ENCODE data around the gene PGRMC1. TPM values are rescaled to one million over a fixed set of nuclear protein-coding genes. Genes with fewer than 3 reads are reported as not detected.

Gene PGRMC1
- total RNA-seq, 4 donors from 2014 or later: 114 to 152 (median 139) TPM

- no peak overlapping the region for H3K4me3 ChIP-seq
- ATAC-seq: no peak
- H3K4me1 ChIP-seq: no peaks in the 10 kb centered on the region
- H3K27ac ChIP-seq: no peak overlapping the region
- H3K36me3 ChIP-seq: no peaks in the 10 kb centered on the region
- TF ChIP-seq EP300 (IDR thresholded peaks at IDR 0.05): no peak
- TF ChIP-seq POLR2A (IDR thresholded peaks at IDR 0.05): no peak
- no peak for TF ChIP-seq CTCF (IDR thresholded peaks at IDR 0.05)
- TF ChIP-seq POLR2AphosphoS5 (IDR thresholded peaks at IDR 0.05): no peak
- H3K27me3 ChIP-seq: no peaks in the 10 kb centered on the region
- no peaks in the 10 kb centered on the region for H3K9me3 ChIP-seq
These were observed 12.3 kb upstream of the PGRMC1 start for GRCh38 chrX:119223783-119224182.

- TF ChIP-seq EP300 (IDR thresholded peaks at IDR 0.05) (no peak), POLR2A (IDR thresholded peaks at IDR 0.05) (no peak), POLR2AphosphoS5 (IDR thresholded peaks at IDR 0.05) (no peak), CTCF (IDR thresholded peaks at IDR 0.05) (no peak)
- Histone ChIP-seq H3K4me3 (no peak overlapping the region), H3K9me3 (no peaks in the 10 kb centered on the region), H3K27ac (no peak overlapping the region), H3K4me1 (no peaks in the 10 kb centered on the region), H3K27me3 (no peaks in the 10 kb centered on the region), H3K36me3 (no peaks in the 10 kb centered on the region)
- ATAC-seq: no peak
- WGBS, 2 donors (ENCODE audit: low coverage in 1 of 2): 0 to 29% methylated on average over 2 of the region's 3 CpGs
These were observed 9.6 kb upstream of the PGRMC1 start for GRCh38 chrX:119226446-119226845.

GRCh38 chrX:119228512-119229252 lies 7.4 kb upstream of the PGRMC1 start:
- Histone ChIP-seq H3K4me1 (no peaks in the 10 kb centered on the region), H3K27ac (no peak overlapping the region), H3K4me3 (no peak overlapping the region), H3K27me3 (no peaks in the 10 kb centered on the region), H3K36me3 (no peaks in the 10 kb centered on the region), H3K9me3 (no peaks in the 10 kb centered on the region)
- TF ChIP-seq POLR2A (IDR thresholded peaks at IDR 0.05) (no peak), POLR2AphosphoS5 (IDR thresholded peaks at IDR 0.05) (no peak), EP300 (IDR thresholded peaks at IDR 0.05) (no peak), CTCF (IDR thresholded peaks at IDR 0.05) (no peak)
- 57 to 71% methylated on average over 5 of the region's 6 CpGs for WGBS, 2 donors (ENCODE audit: low coverage in 1 of 2)
- ATAC-seq: no peak

DNA sequence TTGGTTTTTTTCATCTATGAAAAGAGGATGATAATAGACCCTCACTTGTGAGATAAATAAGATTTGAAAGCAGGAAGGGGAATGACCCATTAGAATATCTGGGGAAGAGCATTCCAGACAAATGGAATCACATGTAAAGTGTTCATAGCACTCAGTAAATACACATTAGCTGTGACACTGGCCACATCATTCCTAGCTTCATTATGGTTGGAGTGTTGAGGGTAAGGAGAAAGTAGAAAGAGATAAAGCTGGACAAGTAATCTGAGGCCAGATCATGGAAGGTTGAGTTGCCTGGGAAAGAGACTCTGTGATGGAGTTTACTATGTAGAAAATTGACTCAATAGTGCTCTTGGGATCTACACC lies 6.9 kb upstream of the PGRMC1 start:
- Histone ChIP-seq H3K4me1 (no peaks in the 10 kb centered on the region), H3K27ac (no peak overlapping the region), H3K4me3 (no peak overlapping the region), H3K9me3 (no peaks in the 10 kb centered on the region), H3K27me3 (no peaks in the 10 kb centered on the region), H3K36me3 (no peaks in the 10 kb centered on the region)
- no peak for TF ChIP-seq EP300 (IDR thresholded peaks at IDR 0.05)
- TF ChIP-seq POLR2A (IDR thresholded peaks at IDR 0.05): no peak
- no peak for TF ChIP-seq POLR2AphosphoS5 (IDR thresholded peaks at IDR 0.05)
- no peak for TF ChIP-seq CTCF (IDR thresholded peaks at IDR 0.05)
- no peak for ATAC-seq

DNA sequence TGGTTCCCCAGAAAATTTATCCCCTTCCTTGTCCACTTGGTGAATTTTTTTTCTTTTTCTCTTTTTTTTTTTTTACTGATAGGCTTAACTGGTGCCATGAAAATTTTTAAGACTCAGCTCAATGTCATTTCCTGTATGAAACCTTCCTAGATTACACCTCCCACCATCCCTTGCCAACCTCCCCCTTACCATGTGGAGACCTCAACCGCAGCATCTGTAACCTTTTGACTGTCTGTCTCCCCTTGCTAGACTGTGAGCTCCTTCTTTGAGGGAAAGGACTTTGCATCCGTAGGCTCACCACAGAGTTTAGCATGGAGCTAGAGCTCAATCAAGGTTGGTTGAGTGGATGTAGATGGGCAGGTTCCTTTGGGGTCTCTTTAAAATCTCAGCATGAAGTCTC lies 5.2 kb upstream of the PGRMC1 start:
- Histone ChIP-seq H3K36me3 (no peaks in the 10 kb centered on the region), H3K4me1 (peaks cover 0 to 9% (median 0%) of the 10 kb centered on the region in 3 donors), H3K27ac (no peak overlapping the region), H3K27me3 (no peaks in the 10 kb centered on the region), H3K9me3 (no peaks in the 10 kb centered on the region), H3K4me3 (no peak overlapping the region)
- no peak for ATAC-seq
- no peak for TF ChIP-seq POLR2AphosphoS5 (IDR thresholded peaks at IDR 0.05)
- no peak for TF ChIP-seq POLR2A (IDR thresholded peaks at IDR 0.05)
- TF ChIP-seq EP300 (IDR thresholded peaks at IDR 0.05): no peak
- TF ChIP-seq CTCF (IDR thresholded peaks at IDR 0.05): no peak
- WGBS, 2 donors (ENCODE audit: low coverage in 1 of 2): 60 to 83% methylated on average over 1 of the region's 2 CpGs
